Activated naive CD8-positive, alpha-beta T cell treated with anti-CD3 and anti-CD28 coated beads, Interleukin-2, amount 50 U/mL, for 24 hours (primary cell): ENCODE results near the gene SRL.
"Not testable (repeated sequence)": the region's sequence is repeated elsewhere in the genome, so short reads cannot be mapped to it uniquely, and the experiment has no call there.

Experiments
- ATAC-seq: fragments of 150-1000 bp; cut with Tn5 transposase; one replicate; pipeline ENCODE4 v1.10.0; 2021
- DNase-seq: peaks from one replicate; pipeline ENCODE4 v3.0.0; 2021
- H3K27ac Mint-ChIP-seq: one replicate; pipeline ENCODE4 v1.8.0; 2021; ENCODE audit warnings: mild to moderate bottlenecking, mixed read lengths
- H3K27me3 Mint-ChIP-seq: one replicate; pipeline ENCODE4 v1.8.0; 2021; ENCODE audit warnings: mixed read lengths
- H3K36me3 Mint-ChIP-seq: one replicate; pipeline ENCODE4 v1.8.0; 2021; ENCODE audit warnings: low read depth, mixed read lengths
- H3K4me1 Mint-ChIP-seq: one replicate; pipeline ENCODE4 v1.8.0; 2021; ENCODE audit warnings: mixed read lengths
- H3K4me3 Mint-ChIP-seq: one replicate; pipeline ENCODE4 v1.8.0; 2021; ENCODE audit warnings: mild to moderate bottlenecking, moderate library complexity, mixed read lengths
- H3K9me3 Mint-ChIP-seq: one replicate; pipeline ENCODE4 v1.8.0; 2021; ENCODE audit warnings: mixed read lengths

SRL gene

DNA sequence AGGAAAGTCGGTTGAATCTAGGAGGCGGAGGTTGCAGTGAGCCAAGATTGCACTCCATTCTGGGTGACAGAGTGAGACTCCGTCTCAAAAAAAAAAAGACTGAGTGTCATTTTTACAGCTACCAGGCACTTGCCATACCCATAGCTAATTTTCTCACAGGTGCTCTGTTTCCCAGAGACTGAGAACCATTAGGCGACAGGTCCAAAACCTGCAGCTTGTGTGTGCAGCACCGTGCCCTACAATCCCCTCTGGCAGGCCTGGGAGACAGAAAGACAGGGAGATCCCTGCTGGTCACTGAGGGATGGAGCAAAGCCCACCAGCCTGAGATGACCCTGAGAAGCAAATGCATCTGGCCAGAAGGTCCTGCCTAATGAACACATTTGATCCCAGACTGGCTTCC, 28.2 kb upstream of the SRL start:
- Mint-ChIP-seq H3K36me3 (peaks cover 2% of the 10 kb centered on the region), H3K4me1 (peaks cover 23% of the 10 kb centered on the region), H3K27ac (no peak overlapping the region), H3K4me3 (peak overlapping the region; percentile 84), H3K27me3 (no peaks in the 10 kb centered on the region), H3K9me3 (no peaks in the 10 kb centered on the region)
- no peak for DNase-seq
- no peak for ATAC-seq

DNA sequence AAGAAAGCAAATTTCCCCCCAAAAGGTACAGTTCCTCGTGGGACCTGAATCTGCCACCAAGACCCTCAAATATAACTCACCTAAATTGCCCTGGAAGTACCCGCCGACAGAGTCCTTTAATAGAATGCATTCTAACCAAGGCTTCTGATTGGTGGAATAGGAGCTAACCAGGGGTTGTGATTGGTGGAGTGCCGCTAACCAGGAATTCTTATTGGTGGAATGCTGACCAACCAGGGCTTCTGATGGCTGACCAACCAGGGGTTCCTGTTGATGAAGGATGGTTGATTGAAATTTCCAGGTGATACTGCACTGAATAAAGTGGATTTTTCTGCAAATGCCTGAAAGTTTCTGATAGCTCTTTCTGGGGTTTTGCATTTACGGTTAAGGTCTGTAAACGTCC, 24.5 kb upstream of the SRL start:
- Mint-ChIP-seq H3K4me3 (no peak overlapping the region), H3K36me3 (peaks cover 18% of the 10 kb centered on the region), H3K9me3 (no peaks in the 10 kb centered on the region), H3K27ac (no peak overlapping the region), H3K27me3 (no peaks in the 10 kb centered on the region), H3K4me1 (peaks cover 20% of the 10 kb centered on the region)
- ATAC-seq (no peak), DNase-seq (no peak)

DNA sequence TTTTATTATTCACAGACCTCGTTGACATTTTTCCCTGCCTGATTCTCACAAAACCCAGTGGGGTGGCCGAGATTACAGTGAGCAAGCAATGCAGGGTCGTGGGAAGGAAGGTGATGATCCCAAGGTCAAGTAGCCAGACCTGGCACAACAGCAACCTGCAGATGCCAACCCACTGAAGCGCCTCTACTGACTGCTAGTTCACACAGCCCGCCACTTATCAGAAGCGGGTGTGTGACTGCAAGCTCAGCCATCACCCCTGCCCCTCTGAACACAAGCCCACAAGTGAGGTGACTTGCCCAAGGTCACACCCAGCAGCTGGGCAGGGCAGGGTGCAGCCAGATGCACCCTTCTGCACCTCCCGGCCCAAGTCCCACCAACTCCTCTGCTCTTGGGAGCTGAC, 23.8 kb upstream of the SRL start:
- H3K9me3 Mint-ChIP-seq = no peaks in the 10 kb centered on the region
- peak overlapping the region; percentile 27 for H3K27ac Mint-ChIP-seq
- peaks cover 24% of the 10 kb centered on the region for H3K36me3 Mint-ChIP-seq
- ATAC-seq (no peak), DNase-seq (no peak)
- peaks cover 16% of the 10 kb centered on the region for H3K4me1 Mint-ChIP-seq
- no peak overlapping the region for H3K4me3 Mint-ChIP-seq
- H3K27me3 Mint-ChIP-seq = no peaks in the 10 kb centered on the region

DNA sequence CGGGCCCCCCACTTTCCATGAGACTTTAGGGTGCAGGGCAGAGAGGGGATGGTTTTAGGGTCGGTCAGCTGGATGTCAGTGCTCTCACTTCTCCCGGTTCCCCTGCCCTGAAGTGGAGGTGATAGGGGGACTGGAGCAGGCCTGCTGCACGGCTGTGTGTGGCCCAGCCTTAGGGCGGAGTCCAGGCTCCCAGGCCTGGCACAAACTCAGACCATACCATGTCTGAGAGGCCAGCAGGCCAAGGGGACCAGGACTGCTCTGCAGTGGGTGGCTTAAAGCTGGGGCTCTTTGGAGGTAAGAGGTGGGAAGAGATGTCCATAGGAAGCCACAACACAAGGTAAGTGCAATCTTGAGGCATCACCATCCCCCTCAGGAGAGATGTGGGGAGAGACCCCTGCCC, 22.7 kb upstream of the SRL start:
- H3K36me3 Mint-ChIP-seq = peaks cover 23% of the 10 kb centered on the region
- no peaks in the 10 kb centered on the region for H3K27me3 Mint-ChIP-seq
- DNase-seq (no peak), ATAC-seq (no peak)
- no peaks in the 10 kb centered on the region for H3K9me3 Mint-ChIP-seq
- peaks cover 6% of the 10 kb centered on the region for H3K4me1 Mint-ChIP-seq
- no peak overlapping the region for H3K27ac Mint-ChIP-seq
- H3K4me3 Mint-ChIP-seq = no peak overlapping the region

DNA sequence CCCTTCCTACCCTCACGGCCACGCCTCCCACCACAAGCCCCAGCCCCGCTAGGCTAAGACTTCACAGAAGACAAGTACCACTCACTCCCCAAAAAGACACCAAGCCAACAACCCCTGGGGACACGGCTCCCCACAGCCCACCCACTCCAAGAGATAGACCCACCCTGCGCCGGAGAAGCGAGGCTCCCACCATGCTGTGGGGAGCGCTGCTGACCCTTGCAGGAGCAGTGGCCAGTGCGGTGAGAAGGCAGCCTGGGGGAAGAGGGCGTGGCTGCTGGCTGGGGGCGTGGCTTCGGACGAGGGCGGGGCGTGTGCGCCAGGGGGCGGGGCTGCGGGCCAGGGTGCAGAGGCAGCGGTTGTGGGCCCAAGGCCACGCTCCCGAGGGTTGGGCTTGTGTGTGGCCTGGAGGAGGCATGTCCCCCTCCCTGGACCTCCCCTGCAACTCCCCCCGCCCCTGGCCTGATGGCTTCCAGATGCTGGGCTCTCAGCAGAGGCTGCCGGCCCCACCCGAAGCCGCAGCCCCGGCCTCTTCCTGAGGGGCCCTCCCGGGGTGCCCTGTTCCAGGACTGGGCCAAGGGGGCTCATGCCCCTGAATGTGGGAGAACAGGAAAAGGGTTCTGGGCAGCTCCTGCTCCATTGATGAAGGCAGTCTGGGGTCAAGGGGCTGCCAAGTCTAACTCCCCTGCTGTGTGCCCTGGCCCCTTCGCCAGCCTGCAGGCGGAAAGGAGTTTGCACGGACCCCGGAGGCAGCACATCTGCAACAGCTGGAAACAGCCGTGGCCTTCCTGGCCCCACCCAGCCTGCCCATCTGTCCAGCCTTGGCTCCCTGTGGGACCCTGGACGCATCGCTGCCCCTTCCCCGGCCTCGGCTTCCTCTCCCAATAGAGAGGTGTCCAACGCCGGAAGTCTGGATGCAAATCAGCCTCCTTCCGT, 21.9 kb upstream of the SRL start:
- Mint-ChIP-seq H3K4me3 (no peak overlapping the region), H3K4me1 (peaks cover 6% of the 10 kb centered on the region), H3K36me3 (peaks cover 24% of the 10 kb centered on the region), H3K27me3 (no peaks in the 10 kb centered on the region), H3K27ac (no peak overlapping the region), H3K9me3 (no peaks in the 10 kb centered on the region)
- DNase-seq = no peak
- peak; percentile 12 for ATAC-seq

DNA sequence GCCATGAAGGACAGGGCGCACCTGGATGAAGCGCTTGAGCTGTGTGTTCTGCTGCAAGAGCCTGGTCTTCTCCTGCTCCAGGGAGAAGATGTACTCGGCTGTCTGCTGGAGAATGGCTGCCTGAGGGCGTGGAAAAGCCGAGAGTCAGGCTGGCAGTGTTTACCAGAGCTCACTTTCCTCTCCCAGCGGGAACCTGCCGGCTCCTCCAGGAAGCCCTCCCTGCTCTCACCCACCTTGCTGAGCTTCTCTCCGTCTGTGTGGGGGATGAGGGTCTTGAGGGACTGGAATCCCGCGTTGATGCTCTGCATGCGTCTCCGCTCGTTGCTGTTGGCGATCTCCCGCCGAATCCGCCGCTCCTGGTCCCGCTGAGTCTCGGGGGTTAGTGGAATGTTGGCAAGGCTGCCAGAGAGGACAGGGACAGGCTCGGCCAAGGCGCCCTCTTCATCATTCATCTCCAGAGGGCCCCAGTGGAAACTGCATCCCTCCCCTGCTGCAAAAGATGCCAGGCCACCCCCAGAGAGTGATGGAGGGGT, 20.5 kb upstream of the SRL start:
- H3K27me3 Mint-ChIP-seq = no peaks in the 10 kb centered on the region
- peaks cover 27% of the 10 kb centered on the region for H3K36me3 Mint-ChIP-seq
- ATAC-seq (no peak), DNase-seq (no peak)
- no peaks in the 10 kb centered on the region for H3K9me3 Mint-ChIP-seq
- H3K4me1 Mint-ChIP-seq = peaks cover under 1% of the 10 kb centered on the region
- no peak overlapping the region for H3K27ac Mint-ChIP-seq
- no peak overlapping the region for H3K4me3 Mint-ChIP-seq

DNA sequence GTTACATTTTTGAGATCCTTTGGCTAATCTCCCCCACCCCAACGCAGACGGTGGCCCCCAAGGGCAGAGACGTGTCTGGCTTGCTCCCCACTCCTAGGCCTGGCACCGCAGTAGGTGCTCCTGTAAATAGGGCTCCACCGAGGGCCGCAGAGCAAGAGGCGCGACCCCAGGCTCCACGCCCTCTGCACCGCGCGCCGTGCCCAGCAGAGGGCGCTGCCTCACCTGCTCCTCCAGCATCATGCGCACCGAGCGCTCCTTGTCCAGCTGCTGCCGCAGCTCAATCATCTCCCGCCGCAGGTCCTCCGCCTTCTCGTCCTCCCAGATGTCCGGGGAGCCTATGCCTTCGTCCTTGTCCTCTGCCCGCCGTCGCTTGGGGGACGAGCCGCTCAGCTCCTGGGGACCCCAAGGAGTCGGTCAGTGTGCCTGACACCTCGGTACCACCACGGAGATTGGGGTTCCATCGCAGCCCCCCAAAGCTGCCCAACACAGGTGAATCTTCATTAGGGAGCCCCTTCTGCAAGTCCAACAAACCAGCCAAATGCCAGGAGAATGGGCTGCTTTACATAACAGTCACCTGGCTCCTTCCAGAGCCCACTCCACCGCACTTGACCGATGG, 19.8 kb upstream of the SRL start:
- H3K36me3 Mint-ChIP-seq = peaks cover 27% of the 10 kb centered on the region
- no peak overlapping the region for H3K27ac Mint-ChIP-seq

DNA sequence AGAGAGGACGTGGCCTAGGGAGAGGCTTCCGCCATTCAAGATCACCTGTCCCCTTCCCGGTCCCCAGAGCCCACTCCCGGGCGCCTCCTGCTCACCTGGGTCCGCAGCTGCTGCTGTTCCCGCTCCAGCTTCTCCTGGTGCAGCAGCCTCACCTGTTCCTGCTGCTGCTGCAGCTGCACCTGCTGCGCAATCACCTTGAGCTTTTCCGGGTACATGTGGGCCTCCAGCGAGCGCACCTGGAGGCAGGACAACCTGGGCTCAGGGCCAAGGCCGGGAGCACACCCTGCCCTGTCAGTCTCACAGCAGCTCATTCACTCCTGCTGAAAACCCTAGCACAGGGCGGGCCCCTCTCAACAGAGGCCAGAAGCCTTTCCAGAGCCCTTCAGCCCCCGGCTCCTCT, 18.5 kb upstream of the SRL start:
- H3K36me3 Mint-ChIP-seq = peaks cover 30% of the 10 kb centered on the region
- H3K27me3 Mint-ChIP-seq = no peaks in the 10 kb centered on the region
- no peak overlapping the region for H3K4me3 Mint-ChIP-seq
- no peak overlapping the region for H3K27ac Mint-ChIP-seq
- no peak for DNase-seq
- no peaks in the 10 kb centered on the region for H3K9me3 Mint-ChIP-seq
- ATAC-seq = no peak
- H3K4me1 Mint-ChIP-seq = no peaks in the 10 kb centered on the region

More for the DNA sequence above, 19.8 kb upstream of the SRL start:
- Mint-ChIP-seq H3K27me3 (no peaks in the 10 kb centered on the region), H3K4me3 (no peak overlapping the region), H3K4me1 (no peaks in the 10 kb centered on the region), H3K9me3 (no peaks in the 10 kb centered on the region)
- peak; percentile 40 for ATAC-seq
- peak; percentile 64 for DNase-seq

DNA sequence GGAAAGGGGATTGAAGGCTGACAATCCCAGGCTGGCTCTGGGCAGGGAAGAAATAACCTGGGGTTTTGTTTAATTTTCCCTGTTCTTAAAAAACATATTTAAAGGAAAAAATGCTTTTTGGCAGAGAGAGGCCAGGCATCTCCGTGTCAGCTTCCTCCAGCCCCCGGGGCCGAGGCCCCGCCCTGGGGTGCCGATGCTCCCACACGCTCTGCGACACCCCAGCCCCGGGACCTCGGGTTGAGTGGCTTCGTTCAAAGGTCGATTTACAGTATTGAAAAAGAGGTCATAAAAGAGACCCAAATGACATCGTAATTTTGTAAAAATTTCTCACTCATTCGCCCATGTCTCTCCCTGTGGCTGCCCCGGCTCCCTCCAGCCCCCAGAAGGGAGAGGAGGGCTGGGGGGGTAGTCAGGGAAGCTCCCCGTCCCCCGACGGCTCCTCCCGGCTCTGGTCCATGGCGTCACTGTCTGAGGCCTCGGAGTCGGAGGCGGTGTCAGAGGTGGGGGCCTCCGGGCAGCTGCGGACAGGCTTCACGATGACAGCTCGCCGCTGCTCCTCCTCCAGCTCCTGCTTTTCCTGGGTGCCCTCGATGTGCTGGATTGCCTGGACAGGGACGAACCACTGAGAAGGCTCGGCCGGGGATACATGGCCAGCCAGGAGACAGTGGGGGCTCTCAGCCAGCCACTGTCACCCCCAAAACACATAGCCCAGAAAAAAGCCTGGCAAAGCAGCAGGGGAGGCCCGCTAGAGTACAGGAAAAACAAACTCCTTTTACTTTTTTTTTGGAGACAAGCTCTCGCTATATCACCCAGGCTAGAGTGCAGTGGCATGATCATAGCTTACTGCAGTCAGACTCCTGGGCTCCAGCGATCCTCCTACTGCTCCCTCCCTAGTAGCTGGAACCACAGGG, 16.0 kb upstream of the SRL start:
- H3K9me3 Mint-ChIP-seq = no peaks in the 10 kb centered on the region
- no peak overlapping the region for H3K27ac Mint-ChIP-seq
- no peak overlapping the region for H3K4me3 Mint-ChIP-seq
- H3K4me1 Mint-ChIP-seq = peaks cover 7% of the 10 kb centered on the region
- DNase-seq = no peak
- no peaks in the 10 kb centered on the region for H3K27me3 Mint-ChIP-seq
- no peak for ATAC-seq
- peaks cover 27% of the 10 kb centered on the region for H3K36me3 Mint-ChIP-seq

DNA sequence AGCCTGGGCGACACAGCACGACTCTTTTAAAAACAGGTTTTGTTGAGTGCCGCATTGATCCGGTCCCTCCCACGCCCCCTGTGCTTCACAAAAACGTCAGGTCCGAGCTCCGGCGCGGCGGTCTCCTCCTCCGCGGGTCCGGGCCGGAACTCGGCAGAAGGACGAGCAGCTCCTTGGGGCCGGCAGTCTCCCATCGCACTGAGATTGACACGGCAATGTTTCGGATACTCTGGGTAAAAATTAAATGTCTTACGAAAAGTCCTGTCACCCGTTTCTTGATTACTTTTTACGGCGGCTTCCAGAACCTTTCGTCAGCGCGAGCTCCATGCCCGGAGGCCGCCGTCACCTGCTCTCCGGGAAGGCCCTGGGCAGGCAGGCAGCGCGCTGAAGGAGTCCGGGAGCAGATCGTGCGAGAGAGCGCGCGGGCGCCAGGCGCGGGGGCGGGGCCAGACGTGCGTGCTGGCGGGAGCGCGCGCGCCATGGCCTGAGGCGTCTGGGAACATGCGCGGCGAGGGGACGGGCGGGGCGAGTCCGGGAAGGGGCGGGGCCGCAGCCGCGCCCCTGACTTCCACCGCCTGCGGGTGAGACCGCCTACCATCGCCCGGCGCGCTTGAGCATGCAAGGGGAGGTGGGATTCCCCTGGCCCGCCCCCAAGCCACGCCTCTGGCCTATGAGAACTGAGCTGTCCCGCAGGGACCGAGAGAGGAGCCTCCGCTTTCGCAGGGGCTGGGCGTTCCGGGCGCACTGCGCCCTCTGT, 11.7 kb upstream of the SRL start:
- peak overlapping the region; percentile 98 for H3K27ac Mint-ChIP-seq
- H3K4me3 Mint-ChIP-seq = peak overlapping the region; percentile 95
- no peaks in the 10 kb centered on the region for H3K9me3 Mint-ChIP-seq
- DNase-seq = peak; percentile 99
- peak; percentile 96 for ATAC-seq
- H3K27me3 Mint-ChIP-seq = no peaks in the 10 kb centered on the region
- H3K4me1 Mint-ChIP-seq = peaks cover 15% of the 10 kb centered on the region
- peaks cover 10% of the 10 kb centered on the region for H3K36me3 Mint-ChIP-seq

DNA sequence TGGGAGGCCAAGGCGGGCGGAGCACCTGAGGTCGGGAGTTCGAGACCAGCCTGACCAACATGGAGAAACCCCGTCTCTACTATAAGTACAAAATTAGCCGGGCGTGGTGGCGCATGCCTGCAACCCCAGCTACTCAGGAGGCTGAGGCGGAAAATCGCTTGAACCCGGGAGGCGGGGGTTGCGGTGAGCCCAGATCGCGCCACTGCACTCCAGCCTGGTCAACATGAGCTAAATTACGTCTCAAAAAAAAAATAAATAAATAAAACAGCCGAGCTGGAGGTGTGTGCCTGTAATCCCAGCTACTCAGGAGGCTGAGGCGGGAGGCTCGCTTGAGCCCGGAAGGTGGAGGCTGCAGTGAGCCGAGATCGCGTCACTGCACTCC, 11.1 kb upstream of the SRL start:
- not testable (repeated sequence) for DNase-seq, H3K36me3 Mint-ChIP-seq, H3K27me3 Mint-ChIP-seq, H3K9me3 Mint-ChIP-seq, ATAC-seq
- H3K4me1 Mint-ChIP-seq = peaks cover 15% of the 10 kb centered on the region
- H3K4me3 Mint-ChIP-seq = peak overlapping the region; percentile 95
- peak overlapping the region; percentile 98 for H3K27ac Mint-ChIP-seq

DNA sequence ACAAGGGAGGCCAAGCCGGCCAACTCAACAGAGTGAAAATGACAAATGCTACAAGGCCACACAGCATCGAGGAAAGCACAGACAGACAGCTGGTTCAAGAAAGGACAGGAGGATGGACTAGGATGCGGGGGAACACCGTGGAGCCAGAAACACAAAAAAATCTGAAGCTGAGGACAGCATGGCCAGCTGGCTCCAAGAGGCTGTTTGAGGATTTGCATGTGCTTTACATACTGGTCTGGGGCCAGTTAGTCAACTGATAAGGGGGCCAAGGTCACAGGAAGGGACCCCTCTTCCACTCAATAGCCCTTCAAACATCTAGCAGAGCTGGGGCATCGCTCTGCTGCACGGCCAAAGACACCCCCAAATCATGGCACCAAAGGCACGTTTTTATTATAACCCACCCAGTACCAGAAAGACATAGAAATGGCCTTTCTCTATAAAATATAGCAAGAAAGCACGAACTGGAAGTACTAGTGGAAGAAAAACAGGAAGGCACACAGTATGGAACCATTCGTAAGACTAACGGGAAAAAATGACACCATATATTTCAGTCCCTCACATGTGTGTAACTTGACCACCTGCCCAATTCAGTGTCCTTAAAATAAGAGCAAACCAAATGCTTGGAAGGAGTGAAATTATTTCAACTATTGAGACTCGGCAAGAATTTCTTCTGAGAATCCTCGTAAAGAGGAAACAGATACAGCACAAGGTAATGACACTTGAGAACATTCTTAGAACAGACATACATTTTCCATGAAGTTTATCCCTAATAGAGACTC, 7.8 kb upstream of the SRL start:
- Mint-ChIP-seq H3K9me3 (no peaks in the 10 kb centered on the region), H3K27me3 (no peaks in the 10 kb centered on the region), H3K4me3 (no peak overlapping the region), H3K27ac (peak overlapping the region; percentile 6), H3K4me1 (peaks cover 19% of the 10 kb centered on the region), H3K36me3 (peaks cover 4% of the 10 kb centered on the region)
- DNase-seq = no peak
- ATAC-seq = no peak

DNA sequence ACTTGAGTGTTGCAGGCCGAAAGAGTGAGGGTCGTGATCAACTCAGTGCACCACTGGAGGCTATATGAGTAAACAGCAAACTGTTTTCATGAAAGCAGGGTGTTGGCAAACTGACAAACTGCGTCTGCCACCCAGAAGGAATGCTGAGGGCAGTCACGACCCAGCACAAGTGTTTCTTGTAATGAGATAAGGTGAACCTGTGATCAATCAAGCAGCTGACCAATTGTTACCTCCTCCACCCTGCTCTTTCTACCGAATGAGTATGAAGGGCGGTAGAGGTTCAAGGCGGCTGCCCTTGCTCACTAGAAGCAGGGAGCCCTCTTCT, 5.5 kb upstream of the SRL start:
- H3K27ac Mint-ChIP-seq = no peak overlapping the region

More for the DNA sequence above, 5.5 kb upstream of the SRL start:
- H3K4me1 Mint-ChIP-seq = peaks cover 14% of the 10 kb centered on the region
- H3K36me3 Mint-ChIP-seq = peaks cover 2% of the 10 kb centered on the region
- DNase-seq = no peak
- H3K4me3 Mint-ChIP-seq = no peak overlapping the region
- H3K27me3 Mint-ChIP-seq = no peaks in the 10 kb centered on the region
- no peak for ATAC-seq
- no peaks in the 10 kb centered on the region for H3K9me3 Mint-ChIP-seq
